Measurements from ENCODE around the gene BTBD16.

The BTBD16 gene

GRCh38 chr10:122267849-122268737, 3.0 kb upstream of the BTBD16 start:
- TF ChIP-seq CTCF (IDR thresholded peaks at IDR 0.05; ENCODE audit: unreplicated experiment in 3 of 3), result peak; percentile 90 to 94 (median 91)
- Mint-ChIP-seq H3K4me3 (no peak overlapping the region), H3K9me3 (peaks cover 9% of the 10 kb centered on the region), H3K27me3 (ENCODE audit: low read depth) (no peaks in the 10 kb centered on the region), H3K4me1 (peaks cover 48% of the 10 kb centered on the region), H3K36me3 (ENCODE audit: low read depth) (peaks cover 12% of the 10 kb centered on the region), H3K27ac (peak overlapping the region; percentile 39 to 61 (median 61))

GRCh38 chr10:122269059-122269687, 1.9 kb upstream of the BTBD16 start:
- peaks cover 2% of the 10 kb centered on the region for H3K36me3 Mint-ChIP-seq (ENCODE audit: low read depth)
- peaks cover 40% of the 10 kb centered on the region for H3K4me1 Mint-ChIP-seq
- no peak for TF ChIP-seq CTCF (IDR thresholded peaks at IDR 0.05; ENCODE audit: unreplicated experiment in 3 of 3)
- peak overlapping the region in 2 of 3 experiments; percentile 70 to 79 for H3K27ac Mint-ChIP-seq
- no peaks in the 10 kb centered on the region for H3K9me3 Mint-ChIP-seq
- H3K4me3 Mint-ChIP-seq, result no peak overlapping the region
- no peaks in the 10 kb centered on the region for H3K27me3 Mint-ChIP-seq (ENCODE audit: low read depth)

- Mint-ChIP-seq H3K9me3 (no peaks in the 10 kb centered on the region), H3K4me1 (peaks cover 9% of the 10 kb centered on the region), H3K36me3 (ENCODE audit: low read depth) (no peaks in the 10 kb centered on the region), H3K4me3 (no peak overlapping the region), H3K27ac (no peak overlapping the region), H3K27me3 (ENCODE audit: low read depth) (peaks cover 11% of the 10 kb centered on the region)
- TF ChIP-seq CTCF (IDR thresholded peaks at IDR 0.05; ENCODE audit: unreplicated experiment in 3 of 3), result no peak
These were observed 3.0 kb downstream of the BTBD16 start for GRCh38 chr10:122273966-122274545.

GRCh38 chr10:122276611-122277208, 5.6 kb downstream of the BTBD16 start:
- H3K27me3 Mint-ChIP-seq (ENCODE audit: low read depth), result peaks cover 17% of the 10 kb centered on the region
- peaks cover 11% of the 10 kb centered on the region for H3K4me1 Mint-ChIP-seq
- H3K27ac Mint-ChIP-seq, result no peak overlapping the region
- H3K4me3 Mint-ChIP-seq, result no peak overlapping the region
- no peak for TF ChIP-seq CTCF (IDR thresholded peaks at IDR 0.05; ENCODE audit: unreplicated experiment in 3 of 3)
- no peaks in the 10 kb centered on the region for H3K9me3 Mint-ChIP-seq
- no peaks in the 10 kb centered on the region for H3K36me3 Mint-ChIP-seq (ENCODE audit: low read depth)

- TF ChIP-seq CTCF (IDR thresholded peaks at IDR 0.05; ENCODE audit: unreplicated experiment in 3 of 3), result no peak
- Mint-ChIP-seq H3K27me3 (ENCODE audit: low read depth) (peaks cover 17% of the 10 kb centered on the region), H3K9me3 (no peaks in the 10 kb centered on the region), H3K4me1 (peaks cover 19% of the 10 kb centered on the region), H3K27ac (no peak overlapping the region), H3K36me3 (ENCODE audit: low read depth) (no peaks in the 10 kb centered on the region), H3K4me3 (no peak overlapping the region)
These were observed 6.5 kb downstream of the BTBD16 start for GRCh38 chr10:122277526-122278136.

Measured in nephron (organoid).